ENCODE measurements around the gene PPP1R2.
"Not testable (repeated sequence)": the region's sequence is repeated elsewhere in the genome, so short reads cannot be mapped to it uniquely, and the experiment has no call there.

The PPP1R2 gene

GRCh38 chr3:195542698-195543499, at the start of gene PPP1R2:
PPP1R2 (minus strand) TSS chr3:195543325; CDS start chr3:195543025, 300 bp downstream.
- DNase-seq = peak; percentile 89

- no peak for DNase-seq
Observed at GRCh38 chr3:195591852-195592251, 48.7 kb upstream of the PPP1R2 start.

- no peak for DNase-seq
Observed at GRCh38 chr3:195591220-195591619, 48.1 kb upstream of the PPP1R2 start.

- not testable (repeated sequence) for DNase-seq
Observed at GRCh38 chr3:195590381-195590780, 47.3 kb upstream of the PPP1R2 start.

- DNase-seq = not testable (repeated sequence)
Observed at GRCh38 chr3:195589796-195590195, 46.7 kb upstream of the PPP1R2 start.

GRCh38 chr3:195587824-195588223, 44.7 kb upstream of the PPP1R2 start:
- DNase-seq = no peak

- no peak for DNase-seq
Observed at GRCh38 chr3:195587406-195587805, 44.3 kb upstream of the PPP1R2 start.

- DNase-seq = no peak
Observed at GRCh38 chr3:195584543-195584870, 41.4 kb upstream of the PPP1R2 start.

GRCh38 chr3:195583831-195584542, 40.9 kb upstream of the PPP1R2 start, which contains the start of gene APOD:
APOD (minus strand) TSS chr3:195583940; CDS start chr3:195579461, 4,479 bp downstream.
- no peak for DNase-seq

- DNase-seq = no peak
Observed at GRCh38 chr3:195582947-195583346, 39.8 kb upstream of the PPP1R2 start.

- DNase-seq = no peak
Observed at GRCh38 chr3:195580744-195581443, 37.8 kb upstream of the PPP1R2 start.

GRCh38 chr3:195579281-195579680, 36.2 kb upstream of the PPP1R2 start:
- no peak for DNase-seq

- no peak for DNase-seq
Observed at GRCh38 chr3:195578565-195578964, 35.4 kb upstream of the PPP1R2 start.

GRCh38 chr3:195577645-195578177, 34.6 kb upstream of the PPP1R2 start:
- no peak for DNase-seq

GRCh38 chr3:195574497-195575304, 31.6 kb upstream of the PPP1R2 start:
- DNase-seq = no peak

- no peak for DNase-seq
Observed at GRCh38 chr3:195573611-195574496, 30.7 kb upstream of the PPP1R2 start.

- DNase-seq = no peak
Observed at GRCh38 chr3:195571361-195571760, 28.2 kb upstream of the PPP1R2 start.

- DNase-seq = no peak
Observed at GRCh38 chr3:195570912-195571311, 27.8 kb upstream of the PPP1R2 start.

- DNase-seq = no peak
Observed at GRCh38 chr3:195570344-195570743, 27.2 kb upstream of the PPP1R2 start.

- no peak for DNase-seq
Observed at GRCh38 chr3:195568630-195569029, 25.5 kb upstream of the PPP1R2 start.

- DNase-seq = no peak
Observed at GRCh38 chr3:195566797-195567196, 23.7 kb upstream of the PPP1R2 start.
